Progenitor cell of endocrine pancreas (in vitro differentiated cells): ENCODE results near the gene BICC1. TPM values are rescaled to one million over a fixed set of nuclear protein-coding genes. Genes with fewer than 3 reads are reported as not detected.

ENCODE experiments used
- DNase-seq: peaks from one replicate; pipeline ENCODE4 v3.0.0; 2021; ENCODE audit warnings: low spot score; ENCODE audit not compliant: unreplicated experiment
- H3K27ac Mint-ChIP-seq: 2 replicates; pipeline ENCODE4 v1.8.0; 2021; ENCODE audit warnings: mild to moderate bottlenecking, moderate library complexity, mixed read lengths
- H3K27me3 Mint-ChIP-seq: 2 replicates; pipeline ENCODE4 v1.8.0; 2021; ENCODE audit warnings: mixed read lengths
- H3K36me3 Mint-ChIP-seq: 2 replicates; pipeline ENCODE4 v1.8.0; 2022; ENCODE audit warnings: mixed read lengths; ENCODE audit not compliant: insufficient read depth
- H3K4me1 Mint-ChIP-seq: 2 replicates; pipeline ENCODE4 v1.8.0; 2021; ENCODE audit warnings: low read depth, mixed read lengths
- H3K4me3 Mint-ChIP-seq: 2 replicates; pipeline ENCODE4 v1.8.0; 2021; ENCODE audit warnings: low read depth, mild to moderate bottlenecking, moderate library complexity, mixed read lengths
- H3K9me3 Mint-ChIP-seq: 2 replicates; pipeline ENCODE4 v1.8.0; 2021; ENCODE audit warnings: low read depth, mixed read lengths
- CTCF ChIP-seq: fragments of 200-600 bp; sonication (generic); IDR thresholded peaks from one replicate; pipeline ENCODE4 v1.5.0; 2021; ENCODE audit warnings: antibody characterized with exemption, mild to moderate bottlenecking; ENCODE audit not compliant: unreplicated experiment
- total RNA-seq: library from RNA; stranded (reverse); gene quantifications from 2 replicates; pipeline ENCODE4 v1.2.1, GENCODE V29; 2021

Gene BICC1
- total RNA-seq, 1 donor from 2014 or later = 4.9 TPM

- peaks cover 1% of the 10 kb centered on the region for H3K36me3 Mint-ChIP-seq
- DNase-seq = no peak
- H3K27me3 Mint-ChIP-seq = peaks cover 1% of the 10 kb centered on the region
- H3K4me1 Mint-ChIP-seq = peaks cover 7% of the 10 kb centered on the region
- TF ChIP-seq CTCF = no peak
- no peak overlapping the region for H3K27ac Mint-ChIP-seq
- H3K4me3 Mint-ChIP-seq = no peak overlapping the region
- H3K9me3 Mint-ChIP-seq = peaks cover 16% of the 10 kb centered on the region
Measured at GRCh38 chr10:58565271-58565670, 52.6 kb downstream of the BICC1 start.

DNA sequence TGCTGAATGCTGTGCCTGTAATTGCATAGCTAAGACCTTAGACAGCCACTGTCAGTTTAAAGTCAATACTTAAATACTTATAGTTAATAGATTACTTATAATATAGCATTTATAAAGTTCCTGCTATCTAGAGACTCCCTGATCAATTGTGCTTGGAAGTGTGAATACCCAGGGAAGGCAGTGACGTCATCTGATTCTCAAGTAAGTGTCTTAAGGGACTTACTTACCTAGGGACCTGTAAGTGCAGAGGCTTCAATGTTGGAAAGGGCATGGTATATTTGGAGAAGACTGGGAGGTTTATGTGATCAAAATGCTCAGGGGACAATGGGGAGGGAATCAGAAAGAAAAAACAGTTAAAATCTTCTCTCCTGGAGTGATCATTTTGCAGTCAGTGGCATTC lies 55.0 kb downstream of the BICC1 start:
- no peak for TF ChIP-seq CTCF
- DNase-seq = no peak
- Mint-ChIP-seq H3K4me1 (peaks cover 5% of the 10 kb centered on the region), H3K4me3 (no peak overlapping the region), H3K27me3 (no peaks in the 10 kb centered on the region), H3K27ac (no peak overlapping the region), H3K9me3 (peaks cover 25% of the 10 kb centered on the region), H3K36me3 (peaks cover 5% of the 10 kb centered on the region)

DNA sequence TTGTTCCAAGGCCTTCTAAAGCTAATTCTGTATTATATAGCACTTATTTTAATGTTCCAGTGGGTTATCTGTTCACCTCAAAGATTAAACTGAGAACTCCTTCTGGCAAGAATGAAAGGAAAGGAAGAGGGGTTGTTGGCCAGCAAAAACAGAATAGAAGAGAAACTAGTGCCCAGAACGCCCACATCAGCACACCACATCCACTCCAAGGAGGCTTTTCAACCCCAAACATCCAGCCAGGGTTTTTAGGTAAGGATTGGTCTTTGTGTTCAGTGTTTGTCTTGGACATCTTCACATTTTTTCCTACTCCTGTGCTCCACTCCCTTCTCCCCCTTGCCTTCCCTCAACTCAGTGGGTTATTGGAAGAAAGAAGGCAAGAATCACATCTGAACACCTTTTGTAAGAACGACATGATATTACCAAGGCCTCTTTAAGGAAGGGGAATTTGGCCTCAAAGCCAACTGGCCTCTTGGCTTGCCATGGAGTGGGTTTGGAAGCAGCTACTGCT lies 55.8 kb downstream of the BICC1 start:
- no peak overlapping the region for H3K27ac Mint-ChIP-seq
- H3K36me3 Mint-ChIP-seq = peaks cover 4% of the 10 kb centered on the region

DNA sequence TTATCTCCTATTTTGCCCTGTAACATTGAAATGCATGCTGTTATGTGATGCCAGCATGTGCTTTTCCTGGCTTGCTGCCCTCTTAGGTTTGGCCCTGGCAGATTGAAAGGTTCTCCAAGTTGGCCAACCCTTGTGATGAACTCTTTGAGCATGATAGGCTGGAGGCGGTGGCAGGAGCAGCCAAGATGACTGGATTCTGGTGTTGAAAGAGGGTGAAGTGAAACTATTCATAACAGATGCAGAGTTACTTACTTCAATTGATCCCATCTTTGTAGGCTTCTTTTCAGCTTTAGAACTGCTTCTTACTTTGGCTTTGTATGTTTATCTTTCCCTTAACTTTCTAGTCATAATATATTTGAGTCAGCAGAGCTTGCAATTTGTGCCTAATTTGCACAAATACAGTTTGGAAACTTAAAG lies 57.6 kb downstream of the BICC1 start:
- Mint-ChIP-seq H3K27me3 (peaks cover 8% of the 10 kb centered on the region), H3K9me3 (peaks cover 22% of the 10 kb centered on the region), H3K4me1 (peaks cover 5% of the 10 kb centered on the region), H3K36me3 (peaks cover 4% of the 10 kb centered on the region), H3K27ac (no peak overlapping the region), H3K4me3 (no peak overlapping the region)
- no peak for DNase-seq
- no peak for TF ChIP-seq CTCF

More for the DNA sequence above, 55.8 kb downstream of the BICC1 start:
- no peak for TF ChIP-seq CTCF
- Mint-ChIP-seq H3K4me3 (no peak overlapping the region), H3K4me1 (peaks cover 5% of the 10 kb centered on the region), H3K27me3 (peaks cover under 1% of the 10 kb centered on the region), H3K9me3 (peaks cover 22% of the 10 kb centered on the region)
- no peak for DNase-seq

GRCh38 chr10:58570979-58571378 lies 58.3 kb downstream of the BICC1 start:
- H3K9me3 Mint-ChIP-seq = peaks cover 22% of the 10 kb centered on the region
- H3K4me3 Mint-ChIP-seq = no peak overlapping the region
- peaks cover 8% of the 10 kb centered on the region for H3K27me3 Mint-ChIP-seq
- peaks cover 4% of the 10 kb centered on the region for H3K36me3 Mint-ChIP-seq
- DNase-seq = no peak
- no peak for TF ChIP-seq CTCF
- peaks cover 10% of the 10 kb centered on the region for H3K4me1 Mint-ChIP-seq
- no peak overlapping the region for H3K27ac Mint-ChIP-seq
